K562 (cell line): ENCODE results near the gene GRIK1. TPM values are rescaled to one million over a fixed set of nuclear protein-coding genes. Genes with fewer than 3 reads are reported as not detected.
A peak's percentile ranks its signal among the peaks of the same experiment; 100 is the strongest.

Experiments used
- ADNP ChIP-seq: fragments of 200-800 bp; sonication (Bioruptor generic); IDR thresholded peaks from 2 replicates; pipeline ENCODE4 v1.6.1; 2016; ENCODE audit warnings: missing genetic modification characterization, missing compliant biosample characterization
- E2F6 ChIP-seq, 2 experiments: IDR thresholded peaks; 2 replicates each; pipeline ENCODE4 v1.6.1; 2011; ENCODE audit warnings: borderline replicate concordance in 1 of 2, control low read depth in 1 of 2, low read depth in 1 of 2, low read length in 1 of 2, mild to moderate bottlenecking in 1 of 2, mixed read lengths in 1 of 2, moderate library complexity in 1 of 2; ENCODE audit not compliant: insufficient read depth in 1 of 2, insufficient read length in 1 of 2, poor library complexity in 1 of 2, severe bottlenecking in 1 of 2; ENCODE audit errors: extremely low read depth in 1 of 2
- ID3 ChIP-seq, 2 experiments: fragments of 250-450 bp in 1 of 2; fragments of 450-650 bp in 1 of 2; sonication (Bioruptor Pico) in 1 of 2; IDR thresholded peaks; 2 replicates each; pipeline versions ENCODE4 v1.6.1 to v1.8.0; 2016 to 2021; ENCODE audit warnings: mild to moderate bottlenecking in 2 of 2, moderate library complexity in 2 of 2, missing compliant biosample characterization in 1 of 2, missing genetic modification characterization in 1 of 2
- JUNB ChIP-seq: fragments of 450-650 bp; formaldehyde crosslinking; conservative IDR thresholded peaks from 2 replicates; pipeline ENCODE4 v1.4.0; 2020; ENCODE audit warnings: mild to moderate bottlenecking
- L3MBTL2 ChIP-seq: fragments of 450-650 bp; IDR thresholded peaks from 2 replicates; pipeline ENCODE4 v1.6.1; 2016; ENCODE audit warnings: mild to moderate bottlenecking, moderate library complexity
- NFRKB ChIP-seq: fragments of 450-650 bp; IDR thresholded peaks from 2 replicates; pipeline ENCODE4 v1.6.1; 2016; ENCODE audit warnings: low read depth
- polyA plus RNA-seq, 8 experiments: library from polyadenylated mRNA; depleted of rRNA in 4 of 8; stranded (reverse) in 5 of 8; unstranded in 3 of 8; fragments of >200 nt; fragmentation: Nextera tagmentation in 2 of 8; fragmentation: Illumina TruSeq in 1 of 8; extraction: Ambion mirVana in 2 of 8; extraction: Trizol in 1 of 8; gene quantifications; 2 replicates each; pipeline versions ENCODE4 v1.2.1 to v1.2.3, GENCODE V29; 2011 to 2014; ENCODE audit warnings: inconsistent platforms in 1 of 8, missing spikeins in 1 of 8
- total RNA-seq, 7 experiments: library from RNA; depleted of rRNA in 6 of 7; stranded (reverse); fragments of >200 nt in 6 of 7; fragmentation: Illumina TruSeq in 2 of 7; extraction: Trizol in 2 of 7; gene quantifications; 2 replicates each; pipeline versions ENCODE4 v1.2.1 to v1.2.3, GENCODE V29; 2011 to 2021; ENCODE audit warnings: low replicate concordance in 1 of 7

The GRIK1 gene
- total and polyA plus RNA-seq, 9 of the 15 experiments (the other 6 are each of a cell fraction or from before 2014, with no cell fraction given): 0.17 to 2.8 (median 0.53) TPM

- peak; percentile 70 to 78 for TF ChIP-seq E2F6 (IDR thresholded peaks at IDR 0.05; ENCODE audit: borderline replicate concordance in 1 of 2, extremely low read depth in 1 of 2, insufficient read depth in 1 of 2, insufficient read length in 1 of 2, low read depth in 1 of 2, low read length in 1 of 2, poor library complexity in 1 of 2, severe bottlenecking in 1 of 2)
- no peak for TF ChIP-seq ID3 (CRISPR knock-in tag; IDR thresholded peaks at IDR 0.05)
- 0 out of 2 replicates have a peak, but pooled peaks have one; percentile 40 for TF ChIP-seq ID3 (tag; IDR thresholded peaks at IDR 0.05)
- TF ChIP-seq L3MBTL2: peak; percentile 97
- no peak for TF ChIP-seq JUNB (CRISPR knock-in tag)
- 0 out of 2 replicates have a peak, but pooled peaks have one; percentile 25 for TF ChIP-seq NFRKB
- TF ChIP-seq ADNP: no peak
- TF ChIP-seq, all 486 proteins: peak for 22
Observed at GRCh38 chr21:29661672-29662442, 277.9 kb downstream of the GRIK1 start (continued).
